ENCODE measurements around the gene CES4A.

DNA sequence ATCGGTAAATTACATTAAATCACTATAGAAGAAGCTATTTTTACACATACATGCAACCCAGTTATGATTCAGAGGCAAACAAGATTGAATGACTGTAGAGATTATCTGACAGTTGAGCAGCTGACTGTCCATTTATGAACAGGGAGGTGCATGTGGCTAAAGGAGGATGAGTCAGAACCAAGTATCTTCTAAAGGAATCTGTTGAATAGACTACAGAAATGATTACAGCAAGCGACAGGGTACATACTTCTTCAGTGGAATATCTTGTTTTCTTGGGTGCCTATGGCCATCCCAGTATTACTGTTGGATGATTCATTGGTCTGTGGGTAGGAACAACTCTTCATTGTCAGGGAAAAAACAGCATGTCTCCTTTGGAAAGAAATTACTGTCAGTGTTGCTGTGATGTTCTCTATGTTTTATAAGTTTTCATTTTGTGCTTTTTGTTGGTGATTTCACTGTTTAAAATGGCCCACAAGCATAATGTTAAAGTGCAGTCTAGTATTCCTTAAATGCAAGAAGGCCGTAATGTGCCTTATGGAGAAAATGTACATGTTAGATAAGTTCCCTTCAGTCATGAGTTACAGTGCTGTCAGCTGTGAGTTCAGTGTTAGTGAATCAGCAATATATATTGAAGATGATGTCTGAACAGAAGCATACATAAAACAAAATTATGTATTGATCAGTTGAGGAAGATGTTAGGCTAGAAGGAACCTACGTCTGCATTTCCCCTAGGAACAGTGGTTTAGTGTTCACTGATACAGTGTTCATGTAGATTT lies 67.5 kb downstream of the CES4A start:
- TF ChIP-seq, protein P1, sequence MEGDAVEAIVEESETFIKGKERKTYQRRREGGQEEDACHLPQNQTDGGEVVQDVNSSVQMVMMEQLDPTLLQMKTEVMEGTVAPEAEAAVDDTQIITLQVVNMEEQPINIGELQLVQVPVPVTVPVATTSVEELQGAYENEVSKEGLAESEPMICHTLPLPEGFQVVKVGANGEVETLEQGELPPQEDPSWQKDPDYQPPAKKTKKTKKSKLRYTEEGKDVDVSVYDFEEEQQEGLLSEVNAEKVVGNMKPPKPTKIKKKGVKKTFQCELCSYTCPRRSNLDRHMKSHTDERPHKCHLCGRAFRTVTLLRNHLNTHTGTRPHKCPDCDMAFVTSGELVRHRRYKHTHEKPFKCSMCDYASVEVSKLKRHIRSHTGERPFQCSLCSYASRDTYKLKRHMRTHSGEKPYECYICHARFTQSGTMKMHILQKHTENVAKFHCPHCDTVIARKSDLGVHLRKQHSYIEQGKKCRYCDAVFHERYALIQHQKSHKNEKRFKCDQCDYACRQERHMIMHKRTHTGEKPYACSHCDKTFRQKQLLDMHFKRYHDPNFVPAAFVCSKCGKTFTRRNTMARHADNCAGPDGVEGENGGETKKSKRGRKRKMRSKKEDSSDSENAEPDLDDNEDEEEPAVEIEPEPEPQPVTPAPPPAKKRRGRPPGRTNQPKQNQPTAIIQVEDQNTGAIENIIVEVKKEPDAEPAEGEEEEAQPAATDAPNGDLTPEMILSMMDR (conservative IDR thresholded peaks at IDR 0.05; ENCODE audit: low read length): no peak
- no peak for TF ChIP-seq EZH2phosphoT487 (IDR thresholded peaks at IDR 0.05; ENCODE audit: borderline replicate concordance)

Measured in Loucy (cell line).